CD4-positive, CD25-positive, alpha-beta regulatory T cell (primary cell): Measurements from ENCODE around the gene NAA30. TPM values are rescaled to one million over a fixed set of nuclear protein-coding genes. Genes with fewer than 3 reads are reported as not detected.

Experiments
- ATAC-seq, 2 donors: fragments of 150-1000 bp; cut with Tn5 transposase; one replicate each; pipeline ENCODE4 v1.10.0; 2021; ENCODE audit warnings: low read depth in 2 of 2, moderate number of reproducible peaks in 2 of 2, moderate library complexity in 1 of 2
- DNase-seq, 3 donors: peaks; one replicate each; pipeline versions ENCODE4 v3.0.0 to v3.0.0-alpha.2; 2012 to 2022; ENCODE audit warnings: mixed read lengths in 1 of 3
- H3K27ac ChIP-seq: one replicate; pipeline ENCODE4 v1.7.0; 2013; ENCODE audit warnings: mild to moderate bottlenecking, low read length; ENCODE audit not compliant: insufficient read depth, poor library complexity, severe bottlenecking
- H3K27me3 ChIP-seq: one replicate; pipeline ENCODE4 v1.7.0; 2013; ENCODE audit warnings: low read length; ENCODE audit not compliant: control insufficient read depth, insufficient read depth
- H3K36me3 ChIP-seq: one replicate; pipeline ENCODE4 v1.7.0; 2013; ENCODE audit warnings: mild to moderate bottlenecking, low read length, moderate library complexity; ENCODE audit not compliant: control insufficient read depth, insufficient read depth
- H3K4me1 ChIP-seq: 2 replicates; pipeline ENCODE4 v1.7.0; 2013; ENCODE audit warnings: mild to moderate bottlenecking, low read length; ENCODE audit not compliant: insufficient read depth, control insufficient read depth, poor library complexity, severe bottlenecking
- H3K4me3 ChIP-seq: one replicate; pipeline ENCODE4 v1.7.0; 2013; ENCODE audit warnings: low read depth, mild to moderate bottlenecking, low read length, moderate library complexity
- H3K9me3 ChIP-seq, 2 experiments: 1 replicate in 1 of 2; 2 replicates in 1 of 2; pipeline ENCODE4 v1.7.0; 2013; ENCODE audit warnings: low read length in 2 of 2, mild to moderate bottlenecking in 1 of 2, moderate library complexity in 1 of 2; ENCODE audit not compliant: control insufficient read depth in 2 of 2
- H3K27ac Mint-ChIP-seq, 3 donors: one replicate each; pipeline ENCODE4 v1.8.0; 2020 to 2022; ENCODE audit warnings: mild to moderate bottlenecking in 3 of 3, mixed read lengths in 3 of 3, moderate library complexity in 2 of 3
- H3K27me3 Mint-ChIP-seq: one replicate; pipeline ENCODE4 v1.8.0; 2022; ENCODE audit warnings: mild to moderate bottlenecking, mixed read lengths
- H3K36me3 Mint-ChIP-seq: one replicate; pipeline ENCODE4 v1.8.0; 2020; ENCODE audit warnings: mixed read lengths
- H3K4me1 Mint-ChIP-seq, 4 donors: one replicate each; pipeline ENCODE4 v1.8.0; 2020 to 2022; ENCODE audit warnings: mixed read lengths in 4 of 4, mild to moderate bottlenecking in 1 of 4
- H3K4me3 Mint-ChIP-seq, 4 donors: one replicate each; pipeline ENCODE4 v1.8.0; 2020 to 2022; ENCODE audit warnings: mild to moderate bottlenecking in 4 of 4, mixed read lengths in 4 of 4, moderate library complexity in 3 of 4
- H3K9me3 Mint-ChIP-seq, 7 donors: one replicate each; pipeline ENCODE4 v1.8.0; 2020 to 2022; ENCODE audit warnings: mixed read lengths in 7 of 7, mild to moderate bottlenecking in 3 of 7, moderate library complexity in 2 of 7
- polyA plus RNA-seq, 4 donors: library from polyadenylated mRNA; unstranded; fragments of 300-500 nt; fragmentation: Illumina TruSeq; gene quantifications; one replicate each; pipeline ENCODE4 v1.2.3, GENCODE V29; 2021
- total RNA-seq: library from RNA; stranded (reverse); gene quantifications from one replicate; pipeline ENCODE4 v1.2.3, GENCODE V29; 2022

The NAA30 gene
- total and polyA plus RNA-seq, 5 donors from 2014 or later, result 12.6 to 17.1 (median 14.2) TPM

GRCh38 chr14:57412341-57412740 lies 22.0 kb downstream of the NAA30 start:
- Histone ChIP-seq H3K4me3 (no peak overlapping the region), H3K27ac (peak overlapping the region; percentile 30), H3K9me3 (no peaks in the 10 kb centered on the region), H3K27me3 (no peaks in the 10 kb centered on the region), H3K36me3 (peaks cover 25% of the 10 kb centered on the region), H3K4me1 (no peaks in the 10 kb centered on the region)
- no peak for ATAC-seq
- DNase-seq, result peak in 1 of 3 donors; percentile 15
- H3K4me1 Mint-ChIP-seq, result peaks cover 6 to 25% (median 12%) of the 10 kb centered on the region in 4 donors
- H3K9me3 Mint-ChIP-seq, result no peaks in the 10 kb centered on the region
- no peaks in the 10 kb centered on the region for H3K27me3 Mint-ChIP-seq
- peak overlapping the region in 1 of 4 donors; percentile 3 for H3K4me3 Mint-ChIP-seq
- peaks cover 18% of the 10 kb centered on the region for H3K36me3 Mint-ChIP-seq
- H3K27ac Mint-ChIP-seq, result peak overlapping the region in 1 of 3 donors; percentile 4

- H3K27me3 Mint-ChIP-seq, result no peaks in the 10 kb centered on the region
- Histone ChIP-seq H3K27ac (no peak overlapping the region), H3K27me3 (no peaks in the 10 kb centered on the region), H3K4me1 (no peaks in the 10 kb centered on the region), H3K4me3 (no peak overlapping the region), H3K9me3 (no peaks in the 10 kb centered on the region), H3K36me3 (peaks cover 20% of the 10 kb centered on the region)
- H3K27ac Mint-ChIP-seq, result no peak overlapping the region
- H3K36me3 Mint-ChIP-seq, result peaks cover 11% of the 10 kb centered on the region
- no peak for ATAC-seq
- no peak overlapping the region for H3K4me3 Mint-ChIP-seq
- H3K4me1 Mint-ChIP-seq, result peaks cover 5 to 18% (median 8%) of the 10 kb centered on the region in 4 donors
- no peak for DNase-seq
- H3K9me3 Mint-ChIP-seq, result no peaks in the 10 kb centered on the region
Measured at GRCh38 chr14:57413849-57414248, 23.5 kb downstream of the NAA30 start.

- Mint-ChIP-seq H3K4me1 (peaks cover 2 to 11% (median 6%) of the 10 kb centered on the region in 4 donors), H3K4me3 (no peak overlapping the region), H3K9me3 (no peaks in the 10 kb centered on the region), H3K36me3 (no peaks in the 10 kb centered on the region), H3K27me3 (no peaks in the 10 kb centered on the region), H3K27ac (no peak overlapping the region)
- H3K27ac ChIP-seq, result no peak overlapping the region
- ATAC-seq, result no peak
- H3K4me1 ChIP-seq, result no peaks in the 10 kb centered on the region
- no peaks in the 10 kb centered on the region for H3K9me3 ChIP-seq
- DNase-seq, result no peak
- no peak overlapping the region for H3K4me3 ChIP-seq
- no peaks in the 10 kb centered on the region for H3K27me3 ChIP-seq
- no peaks in the 10 kb centered on the region for H3K36me3 ChIP-seq
Measured at GRCh38 chr14:57417228-57417627, 26.8 kb downstream of the NAA30 start.

GRCh38 chr14:57418999-57419398 lies 28.6 kb downstream of the NAA30 start:
- Mint-ChIP-seq H3K4me3 (no peak overlapping the region), H3K4me1 (peaks cover 0 to 2% (median under 1%) of the 10 kb centered on the region in 4 donors), H3K27me3 (no peaks in the 10 kb centered on the region), H3K27ac (no peak overlapping the region), H3K36me3 (no peaks in the 10 kb centered on the region), H3K9me3 (no peaks in the 10 kb centered on the region)
- Histone ChIP-seq H3K27me3 (no peaks in the 10 kb centered on the region), H3K36me3 (no peaks in the 10 kb centered on the region), H3K4me1 (no peaks in the 10 kb centered on the region), H3K4me3 (no peak overlapping the region), H3K27ac (no peak overlapping the region), H3K9me3 (no peaks in the 10 kb centered on the region)
- ATAC-seq, result no peak
- no peak for DNase-seq

GRCh38 chr14:57420033-57420432 lies 29.6 kb downstream of the NAA30 start:
- peaks cover 0 to 2% (median 0%) of the 10 kb centered on the region in 4 donors for H3K4me1 Mint-ChIP-seq
- no peak overlapping the region for H3K4me3 Mint-ChIP-seq
- ATAC-seq (no peak), DNase-seq (no peak)
- Histone ChIP-seq H3K27ac (no peak overlapping the region), H3K9me3 (no peaks in the 10 kb centered on the region), H3K36me3 (no peaks in the 10 kb centered on the region), H3K4me1 (no peaks in the 10 kb centered on the region), H3K4me3 (no peak overlapping the region), H3K27me3 (no peaks in the 10 kb centered on the region)
- no peaks in the 10 kb centered on the region for H3K36me3 Mint-ChIP-seq
- no peak overlapping the region for H3K27ac Mint-ChIP-seq
- no peaks in the 10 kb centered on the region for H3K9me3 Mint-ChIP-seq
- H3K27me3 Mint-ChIP-seq, result peaks cover 4% of the 10 kb centered on the region

- Histone ChIP-seq H3K27me3 (no peaks in the 10 kb centered on the region), H3K4me1 (no peaks in the 10 kb centered on the region), H3K9me3 (no peaks in the 10 kb centered on the region), H3K27ac (no peak overlapping the region), H3K4me3 (no peak overlapping the region), H3K36me3 (no peaks in the 10 kb centered on the region)
- H3K27ac Mint-ChIP-seq, result no peak overlapping the region
- peaks cover 4% of the 10 kb centered on the region for H3K27me3 Mint-ChIP-seq
- no peak for DNase-seq
- no peak overlapping the region for H3K4me3 Mint-ChIP-seq
- ATAC-seq, result no peak
- H3K36me3 Mint-ChIP-seq, result no peaks in the 10 kb centered on the region
- H3K4me1 Mint-ChIP-seq, result peaks cover 0 to 2% (median 0%) of the 10 kb centered on the region in 4 donors
- H3K9me3 Mint-ChIP-seq, result no peaks in the 10 kb centered on the region
Measured at GRCh38 chr14:57420986-57421385, 30.6 kb downstream of the NAA30 start.

- no peaks in the 10 kb centered on the region for H3K27me3 ChIP-seq
- H3K36me3 ChIP-seq, result no peaks in the 10 kb centered on the region
- H3K4me1 ChIP-seq, result no peaks in the 10 kb centered on the region
- H3K4me3 ChIP-seq, result no peak overlapping the region
- ATAC-seq (no peak), DNase-seq (no peak)
- no peak overlapping the region for H3K27ac ChIP-seq
- Mint-ChIP-seq H3K9me3 (peaks cover 0 to 10% (median 2%) of the 10 kb centered on the region in 7 donors), H3K27ac (no peak overlapping the region), H3K4me1 (no peaks in the 10 kb centered on the region), H3K36me3 (no peaks in the 10 kb centered on the region), H3K4me3 (no peak overlapping the region), H3K27me3 (peaks cover 25% of the 10 kb centered on the region)
- H3K9me3 ChIP-seq, result no peaks in the 10 kb centered on the region
Measured at GRCh38 chr14:57435923-57436322, 45.5 kb downstream of the NAA30 start.

GRCh38 chr14:57461777-57462320 lies 71.5 kb downstream of the NAA30 start:
- no peak for DNase-seq
- H3K4me3 Mint-ChIP-seq, result no peak overlapping the region

More at GRCh38 chr14:57461777-57462320, 71.5 kb downstream of the NAA30 start:
- H3K4me1 ChIP-seq, result no peaks in the 10 kb centered on the region
- Mint-ChIP-seq H3K36me3 (no peaks in the 10 kb centered on the region), H3K4me1 (no peaks in the 10 kb centered on the region), H3K27ac (peak overlapping the region in 1 of 3 donors; percentile 71), H3K27me3 (peaks cover 11% of the 10 kb centered on the region), H3K9me3 (peaks cover 0 to 2% (median 0%) of the 10 kb centered on the region in 7 donors)
- H3K27me3 ChIP-seq, result no peaks in the 10 kb centered on the region
- H3K4me3 ChIP-seq, result no peak overlapping the region
- H3K27ac ChIP-seq, result no peak overlapping the region
- ATAC-seq, result no peak
- H3K9me3 ChIP-seq, result no peaks in the 10 kb centered on the region
- no peaks in the 10 kb centered on the region for H3K36me3 ChIP-seq
